ENCODE results near the gene GRK6. TPM values are rescaled to one million over a fixed set of nuclear protein-coding genes. Genes with fewer than 3 reads are reported as not detected.

Gene GRK6
- polyA plus RNA-seq, 1 of the 3 experiments (the other 2 are of a cell fraction) = 39.5 TPM

GRCh38 chr5:177474846-177475562, 48.5 kb downstream of the GRK6 start (continued):
- TF ChIP-seq CHD2 (IDR thresholded peaks at IDR 0.05; ENCODE audit: low read length, partially characterized antibody) (no peak), ZBTB33 (IDR thresholded peaks at IDR 0.05; ENCODE audit: borderline replicate concordance, low read depth) (no peak), MAX (IDR thresholded peaks at IDR 0.05; ENCODE audit: low read depth) (no peak)

GRCh38 chr5:177475563-177476427, 49.3 kb downstream of the GRK6 start:
- peaks cover 22% of the 10 kb centered on the region for H3K79me2 ChIP-seq (ENCODE audit: insufficient read depth)
- peaks cover 5 to 11% of the 10 kb centered on the region in 2 experiments for H3K36me3 ChIP-seq (replicated peaks in 1 of 2; ENCODE audit: control insufficient read depth in 1 of 2, insufficient read depth in 2 of 2, low read length in 1 of 2)
- H4K20me1 ChIP-seq (ENCODE audit: insufficient read depth) = peaks cover 28% of the 10 kb centered on the region
- H3K4me3 ChIP-seq (ENCODE audit: low read depth in 2 of 2, low read length in 1 of 2) = no peak overlapping the region
- DNase-seq = no peak
- H3K9me2 ChIP-seq = no peaks in the 10 kb centered on the region
- CTCF ChIA-PET = interaction anchor here (1.3 to 20.3 kb wide), 7 partner anchors 11 to 85 kb away, joined by 5 to 215 read pairs (median 8); partner anchors contain the start of gene PDLIM7
- H3K27ac ChIP-seq (ENCODE audit: low read depth in 2 of 2, low read length in 1 of 2) = no peak overlapping the region; a peak in 1 of 4 replicates
- no peak overlapping the region for H3K4me2 ChIP-seq
- no peak overlapping the region for H2AFZ ChIP-seq (ENCODE audit: low read depth)
- no peaks in the 10 kb centered on the region for H3K9me3 ChIP-seq
- peaks cover 20 to 76% of the 10 kb centered on the region in 2 experiments for H3K4me1 ChIP-seq (ENCODE audit: control insufficient read depth in 1 of 2, insufficient read depth in 2 of 2, low read depth in 1 of 2, low read length in 1 of 2)
- TF ChIP-seq SIN3A (IDR thresholded peaks at IDR 0.05; ENCODE audit: borderline replicate concordance, low read depth, low read length) (no peak), YY1 (IDR thresholded peaks at IDR 0.05; ENCODE audit: low read depth) (no peak), RAD21 (IDR thresholded peaks at IDR 0.05; ENCODE audit: low read length) (no peak), TEAD4 (IDR thresholded peaks at IDR 0.05; ENCODE audit: borderline replicate concordance, insufficient read depth) (no peak), FOXM1 (IDR thresholded peaks at IDR 0.05; ENCODE audit: low read depth) (no peak), ELF1 (IDR thresholded peaks at IDR 0.05) (no peak)
- no peak overlapping the region for H3K9ac ChIP-seq
- H3K27me3 ChIP-seq (ENCODE audit: insufficient read depth) = no peaks in the 10 kb centered on the region
- peaks cover 60% of the 10 kb centered on the region for H3F3A ChIP-seq (replicated peaks; ENCODE audit: insufficient read depth)
- WGBS (ENCODE audit: low lambda C conversion rate) = 84% methylated on average over 6 of the region's 11 CpGs
- POLR2A ChIA-PET = interaction anchor here (4.7 kb wide), 1 partner anchor 19 kb away, joined by 39 read pairs; the partner anchor contains the start of gene PDLIM7
